ENCODE results near the gene G6PD. TPM values are rescaled to one million over a fixed set of nuclear protein-coding genes. Genes with fewer than 3 reads are reported as not detected.
"Not testable (repeated sequence)": the region's sequence is repeated elsewhere in the genome, so short reads cannot be mapped to it uniquely, and the experiment has no call there.

Gene G6PD
- total and polyA plus RNA-seq, 8 donors = 6.7 to 17.9 (median 12.4) TPM

DNA sequence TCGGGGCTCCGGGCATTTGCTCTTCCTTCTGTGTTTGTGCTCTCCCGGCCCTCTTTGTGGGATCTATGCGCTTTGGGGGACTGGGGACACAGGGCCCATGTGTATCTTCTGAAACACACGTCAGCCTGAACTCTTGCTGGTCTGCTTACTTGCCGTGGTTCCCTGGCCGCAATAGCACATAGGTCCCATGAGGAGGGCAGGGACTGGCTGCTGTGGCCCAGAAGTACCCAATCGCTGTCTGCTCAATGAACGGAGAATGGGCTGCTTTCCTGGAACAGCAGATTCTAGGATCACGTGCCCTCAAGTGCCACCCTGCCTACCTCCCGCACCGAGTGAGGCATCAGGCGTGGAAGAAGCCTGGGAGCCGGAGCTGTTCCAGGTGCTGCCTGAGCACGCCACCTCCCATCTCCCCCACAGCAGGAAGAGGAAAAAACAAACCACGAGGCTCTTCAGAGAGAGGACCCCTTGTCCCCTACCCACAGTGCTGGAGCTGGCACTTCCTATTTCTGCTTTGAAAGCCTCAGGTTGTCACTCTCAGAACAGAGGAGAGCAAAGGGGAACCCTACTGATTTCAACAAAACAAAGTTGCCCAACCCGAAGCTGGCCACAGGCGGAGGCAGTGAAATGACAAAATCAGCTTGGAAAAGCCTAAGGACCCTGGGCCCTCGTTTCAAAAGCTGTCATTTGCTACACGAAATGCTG is 3.8 kb downstream of the G6PD start:
- 76 to 86% methylated on average over 20 of the region's 20 CpGs for WGBS, 2 donors
- peaks cover 0 to 2% (median 0%) of the 10 kb centered on the region in 3 donors for H3K4me1 ChIP-seq
- intact Hi-C loops (cut with DNase I) = no loop called here
- TF ChIP-seq, protein P1, sequence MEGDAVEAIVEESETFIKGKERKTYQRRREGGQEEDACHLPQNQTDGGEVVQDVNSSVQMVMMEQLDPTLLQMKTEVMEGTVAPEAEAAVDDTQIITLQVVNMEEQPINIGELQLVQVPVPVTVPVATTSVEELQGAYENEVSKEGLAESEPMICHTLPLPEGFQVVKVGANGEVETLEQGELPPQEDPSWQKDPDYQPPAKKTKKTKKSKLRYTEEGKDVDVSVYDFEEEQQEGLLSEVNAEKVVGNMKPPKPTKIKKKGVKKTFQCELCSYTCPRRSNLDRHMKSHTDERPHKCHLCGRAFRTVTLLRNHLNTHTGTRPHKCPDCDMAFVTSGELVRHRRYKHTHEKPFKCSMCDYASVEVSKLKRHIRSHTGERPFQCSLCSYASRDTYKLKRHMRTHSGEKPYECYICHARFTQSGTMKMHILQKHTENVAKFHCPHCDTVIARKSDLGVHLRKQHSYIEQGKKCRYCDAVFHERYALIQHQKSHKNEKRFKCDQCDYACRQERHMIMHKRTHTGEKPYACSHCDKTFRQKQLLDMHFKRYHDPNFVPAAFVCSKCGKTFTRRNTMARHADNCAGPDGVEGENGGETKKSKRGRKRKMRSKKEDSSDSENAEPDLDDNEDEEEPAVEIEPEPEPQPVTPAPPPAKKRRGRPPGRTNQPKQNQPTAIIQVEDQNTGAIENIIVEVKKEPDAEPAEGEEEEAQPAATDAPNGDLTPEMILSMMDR (IDR thresholded peaks at IDR 0.05) = no peak
- H3K4me3 ChIP-seq = no peak overlapping the region
- DNase-seq (no peak), FAIRE-seq (no peak), ATAC-seq (no peak)
- H3K9me3 ChIP-seq = no peaks in the 10 kb centered on the region
- H3K27me3 ChIP-seq = no peaks in the 10 kb centered on the region
- peak overlapping the region in 1 of 4 donors; percentile 22 for H3K27ac ChIP-seq
- H3K36me3 ChIP-seq = no peaks in the 10 kb centered on the region

GRCh38 chrX:154541896-154542722 is 4.5 kb downstream of the G6PD start:
- Histone ChIP-seq H3K4me3 (no peak overlapping the region), H3K36me3 (no peaks in the 10 kb centered on the region), H3K9me3 (no peaks in the 10 kb centered on the region), H3K27ac (peak overlapping the region in 1 of 4 donors; percentile 22), H3K27me3 (no peaks in the 10 kb centered on the region), H3K4me1 (peaks cover 0 to 2% (median 0%) of the 10 kb centered on the region in 3 donors)
- DNase-seq (peak in 4 of 6 donors; percentile 29 to 69 (median 48)), FAIRE-seq (no peak), ATAC-seq (peak in 3 of 4 donors; percentile 8 to 52 (median 11))
- 61 to 66% methylated on average over 12 of the region's 12 CpGs for WGBS, 2 donors
- intact Hi-C loops (cut with DNase I) = no loop called here
- TF ChIP-seq, protein P1 (IDR thresholded peaks at IDR 0.05) = no peak

DNA sequence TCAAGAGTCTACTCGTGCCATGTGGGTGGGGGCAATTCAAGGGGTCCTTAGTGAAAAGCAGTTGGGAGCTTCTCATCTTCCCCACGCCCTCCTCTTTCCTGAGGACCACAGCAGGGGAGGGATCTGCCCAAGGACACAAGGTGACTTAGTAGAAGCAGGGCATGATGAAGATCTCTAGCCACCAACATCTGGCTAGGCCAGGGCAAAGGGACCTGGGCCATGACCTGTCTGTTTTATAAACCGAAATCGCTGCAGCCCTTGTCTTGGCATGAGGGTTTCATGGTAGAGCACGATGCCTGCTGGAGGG is 5.1 kb downstream of the G6PD start:
- H3K27me3 ChIP-seq = no peaks in the 10 kb centered on the region
- DNase-seq (no peak), ATAC-seq (no peak), FAIRE-seq (no peak)
- TF ChIP-seq, protein P1 (IDR thresholded peaks at IDR 0.05) = no peak
- WGBS, 2 donors = 69 to 77% methylated on average over 5 of the region's 5 CpGs
- H3K9me3 ChIP-seq = no peaks in the 10 kb centered on the region
- intact Hi-C loops (cut with DNase I) = no loop called here
- H3K4me3 ChIP-seq = no peak overlapping the region
- H3K36me3 ChIP-seq = no peaks in the 10 kb centered on the region
- no peak overlapping the region for H3K27ac ChIP-seq
- peaks cover 0 to 2% (median 0%) of the 10 kb centered on the region in 3 donors for H3K4me1 ChIP-seq

GRCh38 chrX:154540897-154541535 is 5.6 kb downstream of the G6PD start:
- H3K4me3 ChIP-seq = no peak overlapping the region
- WGBS, 2 donors = 78 to 83% methylated on average over 19 of the region's 19 CpGs
- intact Hi-C loops (cut with DNase I) = no loop called here
- DNase-seq = peak in 1 of 6 donors; percentile 54
- peaks cover 0 to 2% (median 0%) of the 10 kb centered on the region in 3 donors for H3K4me1 ChIP-seq
- no peaks in the 10 kb centered on the region for H3K9me3 ChIP-seq
- peak in 2 of 4 donors; percentile 29 to 31 for ATAC-seq
- H3K27ac ChIP-seq = no peak overlapping the region
- FAIRE-seq = no peak
- no peaks in the 10 kb centered on the region for H3K36me3 ChIP-seq
- H3K27me3 ChIP-seq = no peaks in the 10 kb centered on the region
- TF ChIP-seq, protein P1 (IDR thresholded peaks at IDR 0.05) = no peak

DNA sequence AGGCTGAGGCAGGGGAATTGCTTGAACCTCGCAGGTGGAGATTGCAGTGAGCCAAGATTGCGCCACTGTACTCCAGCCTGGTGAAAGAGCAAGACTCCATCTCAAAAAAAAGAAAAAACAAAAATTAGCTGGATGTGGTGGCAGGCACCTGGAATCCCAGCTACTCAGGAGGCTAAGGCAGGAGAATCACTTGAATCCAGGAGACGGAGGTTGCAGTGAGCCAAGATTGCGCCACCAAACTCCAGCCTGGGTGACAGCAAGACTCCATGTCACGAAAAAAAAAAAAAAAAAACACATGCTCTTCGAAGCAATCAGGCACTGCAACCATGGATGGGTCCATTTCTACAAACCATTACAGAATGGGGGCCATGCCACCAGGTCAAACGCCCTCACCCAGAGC is 6.3 kb downstream of the G6PD start:
- H3K9me3 ChIP-seq; intact Hi-C loops (cut with DNase I); DNase-seq; H3K4me1 ChIP-seq; H3K27me3 ChIP-seq; H3K27ac ChIP-seq; H3K36me3 ChIP-seq; H3K4me3 ChIP-seq; FAIRE-seq; ATAC-seq: not testable (repeated sequence)
- 73 to 89% methylated on average over 7 of the region's 7 CpGs for WGBS, 2 donors

Measured in pancreas (tissue), 10 donors.